Measurements from ENCODE around the gene ANKS1B. TPM values are rescaled to one million over a fixed set of nuclear protein-coding genes. Genes with fewer than 3 reads are reported as not detected.

The ANKS1B gene
- total RNA-seq, 1 experiment from 2014 or later, result 0.54 TPM

DNA sequence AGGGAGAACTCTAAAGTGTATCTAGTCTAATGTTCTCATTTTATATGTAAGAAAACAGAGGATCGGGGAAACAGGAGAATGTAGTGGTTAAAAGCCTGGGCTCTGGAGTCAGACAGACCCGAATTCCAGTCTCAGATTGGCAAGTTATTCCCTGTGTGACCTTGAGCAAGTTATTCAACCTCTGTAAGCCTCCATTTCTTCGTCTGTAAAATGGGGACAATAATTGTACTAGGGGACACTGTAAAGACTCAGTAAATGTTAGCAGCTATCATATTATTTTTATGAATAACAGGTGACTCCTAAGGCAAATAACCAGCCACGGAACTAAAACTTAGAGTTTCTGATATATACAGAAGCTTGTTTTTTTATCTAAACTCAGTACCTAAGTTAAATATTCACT, 1187.5 kb downstream of the ANKS1B start (continued):
- TF ChIP-seq, protein P1, sequence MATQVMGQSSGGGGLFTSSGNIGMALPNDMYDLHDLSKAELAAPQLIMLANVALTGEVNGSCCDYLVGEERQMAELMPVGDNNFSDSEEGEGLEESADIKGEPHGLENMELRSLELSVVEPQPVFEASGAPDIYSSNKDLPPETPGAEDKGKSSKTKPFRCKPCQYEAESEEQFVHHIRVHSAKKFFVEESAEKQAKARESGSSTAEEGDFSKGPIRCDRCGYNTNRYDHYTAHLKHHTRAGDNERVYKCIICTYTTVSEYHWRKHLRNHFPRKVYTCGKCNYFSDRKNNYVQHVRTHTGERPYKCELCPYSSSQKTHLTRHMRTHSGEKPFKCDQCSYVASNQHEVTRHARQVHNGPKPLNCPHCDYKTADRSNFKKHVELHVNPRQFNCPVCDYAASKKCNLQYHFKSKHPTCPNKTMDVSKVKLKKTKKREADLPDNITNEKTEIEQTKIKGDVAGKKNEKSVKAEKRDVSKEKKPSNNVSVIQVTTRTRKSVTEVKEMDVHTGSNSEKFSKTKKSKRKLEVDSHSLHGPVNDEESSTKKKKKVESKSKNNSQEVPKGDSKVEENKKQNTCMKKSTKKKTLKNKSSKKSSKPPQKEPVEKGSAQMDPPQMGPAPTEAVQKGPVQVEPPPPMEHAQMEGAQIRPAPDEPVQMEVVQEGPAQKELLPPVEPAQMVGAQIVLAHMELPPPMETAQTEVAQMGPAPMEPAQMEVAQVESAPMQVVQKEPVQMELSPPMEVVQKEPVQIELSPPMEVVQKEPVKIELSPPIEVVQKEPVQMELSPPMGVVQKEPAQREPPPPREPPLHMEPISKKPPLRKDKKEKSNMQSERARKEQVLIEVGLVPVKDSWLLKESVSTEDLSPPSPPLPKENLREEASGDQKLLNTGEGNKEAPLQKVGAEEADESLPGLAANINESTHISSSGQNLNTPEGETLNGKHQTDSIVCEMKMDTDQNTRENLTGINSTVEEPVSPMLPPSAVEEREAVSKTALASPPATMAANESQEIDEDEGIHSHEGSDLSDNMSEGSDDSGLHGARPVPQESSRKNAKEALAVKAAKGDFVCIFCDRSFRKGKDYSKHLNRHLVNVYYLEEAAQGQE (IDR thresholded peaks at IDR 0.05; ENCODE audit: low read depth), result no peak

DNA sequence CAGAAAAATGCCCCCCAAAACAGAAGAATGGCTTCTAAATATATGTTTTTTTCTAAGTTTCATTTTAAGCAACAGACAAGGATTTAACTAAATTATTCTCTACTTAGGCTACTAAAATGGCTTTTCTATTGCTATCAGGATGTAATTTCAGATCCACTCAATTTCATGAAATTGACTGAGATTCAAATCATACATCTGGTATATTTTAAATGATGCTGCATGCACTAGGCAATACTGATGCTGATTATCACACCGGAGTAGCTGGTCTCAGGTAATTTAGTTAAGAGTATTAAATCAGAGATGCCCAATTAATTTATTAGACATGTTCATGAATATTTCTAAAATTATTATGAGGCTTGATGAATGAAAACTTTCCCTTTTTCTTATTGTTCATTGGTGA, 1188.0 kb downstream of the ANKS1B start:
- H4K20me1 ChIP-seq (ENCODE audit: insufficient read depth), result no peaks in the 10 kb centered on the region
- H3K4me3 ChIP-seq (replicated peaks in 1 of 2; ENCODE audit: low read depth in 1 of 2, low read length in 2 of 2), result no peak overlapping the region
- ATAC-seq, result no peak
- CTCF ChIA-PET, result no interaction called here
- POLR2A ChIA-PET, result no interaction called here
- H3K36me3 ChIP-seq (ENCODE audit: control insufficient read depth in 1 of 2, insufficient read depth in 2 of 2, low read length in 2 of 2), result no peaks in the 10 kb centered on the region
- no peak for DNase-seq (ENCODE audit: low read depth, low spot score)
- H3K79me2 ChIP-seq (ENCODE audit: insufficient read depth, low read length), result no peaks in the 10 kb centered on the region
- intact Hi-C loops (cut with micrococcal nuclease), result no loop called here
- no peak overlapping the region for H3K4me2 ChIP-seq (ENCODE audit: low read length)
- no peaks in the 10 kb centered on the region for H3K9me3 ChIP-seq (ENCODE audit: control insufficient read depth in 1 of 2, insufficient read depth in 1 of 2, low read depth in 1 of 2, low read length in 2 of 2)
- no peak overlapping the region for H2AFZ ChIP-seq (ENCODE audit: low read depth, low read length, poor library complexity, severe bottlenecking)
- H3K9ac ChIP-seq (ENCODE audit: low read length), result no peak overlapping the region
- H3K4me1 ChIP-seq (ENCODE audit: control insufficient read depth in 1 of 2, insufficient read depth in 2 of 2, low read length in 2 of 2), result no peaks in the 10 kb centered on the region
- RAD21 ChIA-PET (ENCODE audit: low non-redundant PET in 1 of 2, low total read pairs in 2 of 2, uncharacterized antibody in 2 of 2, unreplicated experiment in 2 of 2), result no interaction called here
- peaks cover 51% of the 10 kb centered on the region for H3K27me3 ChIP-seq (ENCODE audit: insufficient read depth, low read length)
- H3K27ac ChIP-seq (ENCODE audit: low read depth, low read length), result no peak overlapping the region
- TF ChIP-seq EGR1 (IDR thresholded peaks at IDR 0.05; ENCODE audit: low read depth) (no peak), CEBPB (IDR thresholded peaks at IDR 0.05; ENCODE audit: low read depth) (no peak), ZFX (IDR thresholded peaks at IDR 0.05) (no peak), ZNF274 (IDR thresholded peaks at IDR 0.05; ENCODE audit: low read depth, low read length) (no peak), FOSL1 (IDR thresholded peaks at IDR 0.05; ENCODE audit: low read depth) (no peak), EZH2phosphoT487 (IDR thresholded peaks at IDR 0.05; ENCODE audit: borderline replicate concordance) (no peak), CBX3 (IDR thresholded peaks at IDR 0.05; ENCODE audit: low read depth) (no peak)
- TF ChIP-seq, protein P2, sequence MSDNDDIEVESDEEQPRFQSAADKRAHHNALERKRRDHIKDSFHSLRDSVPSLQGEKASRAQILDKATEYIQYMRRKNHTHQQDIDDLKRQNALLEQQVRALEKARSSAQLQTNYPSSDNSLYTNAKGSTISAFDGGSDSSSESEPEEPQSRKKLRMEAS (IDR thresholded peaks at IDR 0.05), result no peak
- TF ChIP-seq, protein P3, sequence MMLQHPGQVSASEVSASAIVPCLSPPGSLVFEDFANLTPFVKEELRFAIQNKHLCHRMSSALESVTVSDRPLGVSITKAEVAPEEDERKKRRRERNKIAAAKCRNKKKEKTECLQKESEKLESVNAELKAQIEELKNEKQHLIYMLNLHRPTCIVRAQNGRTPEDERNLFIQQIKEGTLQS (IDR thresholded peaks at IDR 0.05), result no peak
- no peaks in the 10 kb centered on the region for H3K9me2 ChIP-seq (ENCODE audit: insufficient read depth)
- BruUV-seq (replicated peaks), result no TSS peak

Measured in HCT116 (cell line).